ENCODE data around the gene LRFN5.
"Not testable (repeated sequence)": the region's sequence is repeated elsewhere in the genome, so short reads cannot be mapped to it uniquely, and the experiment has no call there.

LRFN5 gene

DNA sequence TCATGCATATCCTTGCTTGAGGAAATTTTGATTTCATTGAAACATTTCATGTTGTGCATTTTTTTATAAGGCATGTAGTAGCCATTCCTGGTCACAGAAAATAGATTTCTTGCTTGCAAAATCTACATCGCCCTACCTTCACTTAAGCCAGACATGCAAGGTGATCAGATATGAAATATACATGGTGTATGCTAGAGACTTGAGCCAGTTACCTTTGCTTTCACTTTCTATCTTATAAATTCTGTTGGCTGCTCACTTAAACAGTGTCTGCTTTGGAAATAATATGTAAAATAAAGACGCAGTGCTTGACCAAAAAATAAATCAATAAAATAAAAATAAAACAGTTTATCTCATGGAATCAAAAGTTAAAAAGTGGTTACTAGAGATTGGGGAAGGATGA lies 136.5 kb downstream of the LRFN5 start:
- DNase-seq (ENCODE audit: insufficient read length) (no peak), FAIRE-seq (no peak)
- no peak for TF ChIP-seq POLR2A (IDR thresholded peaks at IDR 0.05; ENCODE audit: low read depth, low read length)
- TF ChIP-seq POLR2AphosphoS5 (IDR thresholded peaks at IDR 0.05; ENCODE audit: low read depth, low read length) = no peak
- no peak for TF ChIP-seq TAF1 (IDR thresholded peaks at IDR 0.05; ENCODE audit: borderline replicate concordance, low read depth, low read length)

DNA sequence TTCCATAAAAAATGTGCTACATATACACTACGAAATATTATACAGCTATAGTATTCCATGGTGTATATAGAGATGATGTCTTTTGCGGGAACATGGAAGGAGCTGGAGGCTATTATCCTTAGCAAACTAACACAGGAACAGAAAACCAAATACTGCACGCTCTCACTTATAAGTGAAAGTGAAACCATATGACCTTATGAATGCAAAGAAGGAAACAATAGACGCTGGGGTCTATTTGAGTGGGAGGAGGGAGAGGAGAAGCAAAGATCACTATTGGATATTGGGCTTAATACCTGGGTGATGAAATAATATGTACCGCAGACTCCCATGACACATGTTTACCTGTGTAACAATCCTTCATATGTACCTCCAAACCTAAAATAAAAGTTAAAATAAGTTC lies 142.8 kb downstream of the LRFN5 start:
- no peak for FAIRE-seq
- no peak for DNase-seq (ENCODE audit: insufficient read length)
- TF ChIP-seq POLR2AphosphoS5 (IDR thresholded peaks at IDR 0.05; ENCODE audit: low read depth, low read length) (no peak), POLR2A (IDR thresholded peaks at IDR 0.05; ENCODE audit: low read depth, low read length) (no peak), TAF1 (IDR thresholded peaks at IDR 0.05; ENCODE audit: borderline replicate concordance, low read depth, low read length) (no peak)

DNA sequence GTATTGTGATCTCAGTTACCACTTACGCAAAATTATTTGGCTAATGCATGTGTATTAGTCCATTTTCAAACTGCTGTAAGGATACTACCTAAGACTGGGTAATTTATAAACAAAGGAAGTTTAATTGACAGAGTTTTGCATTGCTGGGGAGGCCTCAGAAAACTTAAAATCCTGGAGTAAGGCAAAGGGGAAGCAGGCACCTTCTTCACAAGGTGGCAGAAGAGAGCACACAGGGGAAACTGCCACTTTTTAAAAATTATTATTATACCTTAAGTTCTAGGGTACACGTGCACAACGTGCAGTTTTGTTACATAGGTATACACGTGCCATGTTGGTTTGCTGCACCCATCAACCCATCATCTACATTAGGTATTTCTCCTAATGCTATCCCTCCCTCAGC lies 143.9 kb downstream of the LRFN5 start:
- FAIRE-seq = not testable (repeated sequence)

DNA sequence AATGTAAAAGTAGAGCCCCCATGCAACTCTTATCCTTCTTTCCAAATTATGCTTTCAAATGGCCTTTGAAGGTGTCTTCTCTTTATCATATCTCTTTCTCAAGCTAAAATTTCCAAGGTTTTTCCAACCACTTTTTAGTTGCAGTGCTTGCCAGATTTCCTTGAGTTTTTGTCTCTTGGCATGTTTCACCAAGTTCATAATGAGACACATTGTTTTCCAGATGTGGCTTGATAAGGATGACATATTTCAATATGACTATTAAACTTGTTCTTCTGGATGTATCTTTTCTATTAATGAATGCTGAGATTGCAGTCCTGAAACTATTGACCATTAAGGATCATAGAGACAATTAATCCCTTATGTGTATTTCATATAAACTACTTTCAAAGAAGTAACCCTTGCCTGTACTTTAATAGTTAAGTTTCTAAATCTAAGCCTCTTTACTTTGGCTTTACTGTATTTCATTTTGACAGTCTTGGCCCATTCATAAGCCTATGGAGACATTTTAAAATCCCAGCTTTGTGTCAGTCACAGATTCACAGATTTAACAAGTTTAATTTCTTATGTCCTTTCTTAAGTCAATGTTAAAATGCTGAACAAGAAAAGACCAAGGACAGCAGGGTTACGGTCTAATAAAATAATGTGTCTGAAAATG lies 151.5 kb downstream of the LRFN5 start:
- TF ChIP-seq POLR2AphosphoS5 (IDR thresholded peaks at IDR 0.05; ENCODE audit: low read depth, low read length) (no peak), TAF1 (IDR thresholded peaks at IDR 0.05; ENCODE audit: borderline replicate concordance, low read depth, low read length) (no peak), POLR2A (IDR thresholded peaks at IDR 0.05; ENCODE audit: low read depth, low read length) (no peak)
- no peak for FAIRE-seq
- no peak for DNase-seq (ENCODE audit: insufficient read length)

More for the DNA sequence above, 143.9 kb downstream of the LRFN5 start:
- not testable (repeated sequence) for DNase-seq (ENCODE audit: insufficient read length)

GRCh38 chr14:41761204-41761603 lies 154.5 kb downstream of the LRFN5 start:
- DNase-seq (ENCODE audit: insufficient read length) (no peak), FAIRE-seq (no peak)
- no peak for TF ChIP-seq POLR2A (IDR thresholded peaks at IDR 0.05; ENCODE audit: low read depth, low read length)
- no peak for TF ChIP-seq POLR2AphosphoS5 (IDR thresholded peaks at IDR 0.05; ENCODE audit: low read depth, low read length)
- TF ChIP-seq TAF1 (IDR thresholded peaks at IDR 0.05; ENCODE audit: borderline replicate concordance, low read depth, low read length) = no peak

- FAIRE-seq = no peak
- DNase-seq (ENCODE audit: insufficient read length) = no peak
- no peak for TF ChIP-seq TAF1 (IDR thresholded peaks at IDR 0.05; ENCODE audit: borderline replicate concordance, low read depth, low read length)
- TF ChIP-seq POLR2AphosphoS5 (IDR thresholded peaks at IDR 0.05; ENCODE audit: low read depth, low read length) = no peak
- TF ChIP-seq POLR2A (IDR thresholded peaks at IDR 0.05; ENCODE audit: low read depth, low read length) = no peak
Observed at GRCh38 chr14:41766772-41767171, 160.1 kb downstream of the LRFN5 start.

- TF ChIP-seq POLR2AphosphoS5 (IDR thresholded peaks at IDR 0.05; ENCODE audit: low read depth, low read length) (no peak), POLR2A (IDR thresholded peaks at IDR 0.05; ENCODE audit: low read depth, low read length) (no peak), TAF1 (IDR thresholded peaks at IDR 0.05; ENCODE audit: borderline replicate concordance, low read depth, low read length) (no peak)
- no peak for FAIRE-seq
- DNase-seq (ENCODE audit: insufficient read length) = no peak
Observed at GRCh38 chr14:41773536-41774279, 167.0 kb downstream of the LRFN5 start.

DNA sequence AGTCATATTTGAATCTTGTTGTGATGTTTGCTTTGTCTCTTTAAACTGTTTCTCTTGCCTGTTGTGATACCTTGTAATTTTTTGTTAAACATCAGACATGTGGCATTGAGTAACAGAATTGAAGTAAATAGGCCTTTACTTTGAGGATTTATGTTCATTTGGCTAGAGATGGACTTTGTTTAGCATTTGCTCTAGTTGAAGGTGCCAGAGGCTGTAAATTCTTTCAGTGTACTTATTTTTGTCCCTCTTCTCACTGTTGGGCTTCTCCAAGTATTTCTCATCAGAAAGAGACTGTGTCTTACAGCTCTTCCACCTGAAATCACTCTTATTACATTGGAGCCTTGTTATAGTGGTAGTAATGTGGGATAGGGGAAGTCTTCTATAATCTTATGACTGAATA lies 175.8 kb downstream of the LRFN5 start:
- FAIRE-seq (no peak), DNase-seq (ENCODE audit: insufficient read length) (no peak)
- TF ChIP-seq POLR2A (IDR thresholded peaks at IDR 0.05; ENCODE audit: low read depth, low read length) (no peak), TAF1 (IDR thresholded peaks at IDR 0.05; ENCODE audit: borderline replicate concordance, low read depth, low read length) (no peak), POLR2AphosphoS5 (IDR thresholded peaks at IDR 0.05; ENCODE audit: low read depth, low read length) (no peak)

- FAIRE-seq (no peak), DNase-seq (ENCODE audit: insufficient read length) (no peak)
- TF ChIP-seq POLR2A (IDR thresholded peaks at IDR 0.05; ENCODE audit: low read depth, low read length) (no peak), POLR2AphosphoS5 (IDR thresholded peaks at IDR 0.05; ENCODE audit: low read depth, low read length) (no peak), TAF1 (IDR thresholded peaks at IDR 0.05; ENCODE audit: borderline replicate concordance, low read depth, low read length) (no peak)
Observed at GRCh38 chr14:41783403-41783802, 176.7 kb downstream of the LRFN5 start.

GRCh38 chr14:41785696-41786095 lies 179.0 kb downstream of the LRFN5 start:
- no peak for TF ChIP-seq POLR2A (IDR thresholded peaks at IDR 0.05; ENCODE audit: low read depth, low read length)
- FAIRE-seq (no peak), DNase-seq (ENCODE audit: insufficient read length) (no peak)

DNA sequence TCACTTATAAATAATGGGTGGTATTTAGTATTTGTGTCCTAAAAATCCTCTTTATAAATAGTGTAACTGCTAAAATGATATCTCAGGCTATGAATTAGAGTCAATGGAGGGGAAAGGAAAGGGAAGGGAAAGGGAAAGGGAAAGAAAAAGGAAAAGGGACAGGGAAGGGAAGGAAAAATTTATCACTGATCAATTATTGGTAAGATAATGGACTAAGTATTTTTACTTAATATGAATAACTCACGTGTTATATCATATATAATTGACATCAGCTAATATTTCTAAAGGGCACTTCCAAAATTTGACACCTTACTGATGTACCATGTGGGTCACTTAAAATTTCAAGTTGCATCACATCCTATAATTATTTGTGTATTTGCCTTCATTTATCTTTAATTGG lies 193.1 kb downstream of the LRFN5 start:
- no peak for FAIRE-seq
- DNase-seq (ENCODE audit: insufficient read length) = no peak
- TF ChIP-seq POLR2A (IDR thresholded peaks at IDR 0.05; ENCODE audit: low read depth, low read length) = no peak
- TF ChIP-seq POLR2AphosphoS5 (IDR thresholded peaks at IDR 0.05; ENCODE audit: low read depth, low read length) = no peak
- no peak for TF ChIP-seq TAF1 (IDR thresholded peaks at IDR 0.05; ENCODE audit: borderline replicate concordance, low read depth, low read length)

DNA sequence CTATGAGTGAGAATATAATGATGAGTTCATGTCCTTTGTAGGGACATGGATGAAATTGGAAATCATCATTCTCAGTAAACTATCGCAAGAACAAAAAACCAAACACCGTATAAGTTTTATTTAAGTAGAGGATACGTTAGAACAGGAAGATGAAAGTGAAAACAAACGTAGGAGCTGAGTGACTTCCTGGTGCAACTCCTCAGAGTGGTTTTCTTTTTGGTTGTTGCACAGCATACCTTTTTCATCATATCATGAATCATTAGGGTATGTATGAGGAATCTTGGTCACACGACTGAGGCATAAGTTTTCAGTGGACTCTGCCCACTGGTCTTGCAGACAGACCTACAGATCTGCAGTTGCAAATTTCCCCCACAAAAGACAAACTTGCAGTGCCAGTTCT lies 199.0 kb downstream of the LRFN5 start:
- FAIRE-seq (no peak), DNase-seq (ENCODE audit: insufficient read length) (no peak)
- TF ChIP-seq POLR2AphosphoS5 (IDR thresholded peaks at IDR 0.05; ENCODE audit: low read depth, low read length) (no peak), POLR2A (IDR thresholded peaks at IDR 0.05; ENCODE audit: low read depth, low read length) (no peak), TAF1 (IDR thresholded peaks at IDR 0.05; ENCODE audit: borderline replicate concordance, low read depth, low read length) (no peak)
